ENCODE measurements around the gene DPCD.

DPCD gene

GRCh38 chr10:101570428-101571270, 17.5 kb upstream of the DPCD start:
- TF ChIP-seq ZBTB7A (IDR thresholded peaks at IDR 0.05; ENCODE audit: low read depth) (no peak), TCF12 (IDR thresholded peaks at IDR 0.05; ENCODE audit: low read depth) (no peak), TAF1 (IDR thresholded peaks at IDR 0.05; ENCODE audit: low read depth) (no peak), EP300 (IDR thresholded peaks at IDR 0.05; ENCODE audit: borderline replicate concordance) (no peak), CEBPB (IDR thresholded peaks at IDR 0.05) (no peak), USF1 (IDR thresholded peaks at IDR 0.05) (no peak), EGR1 (IDR thresholded peaks at IDR 0.05) (no peak), RAD21 (IDR thresholded peaks at IDR 0.05; ENCODE audit: low read depth) (no peak), FOXM1 (IDR thresholded peaks at IDR 0.05; ENCODE audit: borderline replicate concordance, low read depth) (no peak), TEAD4 (IDR thresholded peaks at IDR 0.05) (no peak; the same call in 1 of the 2 replicates), YY1 (IDR thresholded peaks at IDR 0.05; ENCODE audit: low read depth) (no peak; the same call in 1 of the 2 replicates), NFIC (IDR thresholded peaks at IDR 0.05) (no peak), CREB1 (IDR thresholded peaks at IDR 0.05; ENCODE audit: low read depth) (no peak)
- TF ChIP-seq, protein P1, sequence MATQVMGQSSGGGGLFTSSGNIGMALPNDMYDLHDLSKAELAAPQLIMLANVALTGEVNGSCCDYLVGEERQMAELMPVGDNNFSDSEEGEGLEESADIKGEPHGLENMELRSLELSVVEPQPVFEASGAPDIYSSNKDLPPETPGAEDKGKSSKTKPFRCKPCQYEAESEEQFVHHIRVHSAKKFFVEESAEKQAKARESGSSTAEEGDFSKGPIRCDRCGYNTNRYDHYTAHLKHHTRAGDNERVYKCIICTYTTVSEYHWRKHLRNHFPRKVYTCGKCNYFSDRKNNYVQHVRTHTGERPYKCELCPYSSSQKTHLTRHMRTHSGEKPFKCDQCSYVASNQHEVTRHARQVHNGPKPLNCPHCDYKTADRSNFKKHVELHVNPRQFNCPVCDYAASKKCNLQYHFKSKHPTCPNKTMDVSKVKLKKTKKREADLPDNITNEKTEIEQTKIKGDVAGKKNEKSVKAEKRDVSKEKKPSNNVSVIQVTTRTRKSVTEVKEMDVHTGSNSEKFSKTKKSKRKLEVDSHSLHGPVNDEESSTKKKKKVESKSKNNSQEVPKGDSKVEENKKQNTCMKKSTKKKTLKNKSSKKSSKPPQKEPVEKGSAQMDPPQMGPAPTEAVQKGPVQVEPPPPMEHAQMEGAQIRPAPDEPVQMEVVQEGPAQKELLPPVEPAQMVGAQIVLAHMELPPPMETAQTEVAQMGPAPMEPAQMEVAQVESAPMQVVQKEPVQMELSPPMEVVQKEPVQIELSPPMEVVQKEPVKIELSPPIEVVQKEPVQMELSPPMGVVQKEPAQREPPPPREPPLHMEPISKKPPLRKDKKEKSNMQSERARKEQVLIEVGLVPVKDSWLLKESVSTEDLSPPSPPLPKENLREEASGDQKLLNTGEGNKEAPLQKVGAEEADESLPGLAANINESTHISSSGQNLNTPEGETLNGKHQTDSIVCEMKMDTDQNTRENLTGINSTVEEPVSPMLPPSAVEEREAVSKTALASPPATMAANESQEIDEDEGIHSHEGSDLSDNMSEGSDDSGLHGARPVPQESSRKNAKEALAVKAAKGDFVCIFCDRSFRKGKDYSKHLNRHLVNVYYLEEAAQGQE (IDR thresholded peaks at IDR 0.05; ENCODE audit: low read depth): no peak
- TF ChIP-seq, protein P2, sequence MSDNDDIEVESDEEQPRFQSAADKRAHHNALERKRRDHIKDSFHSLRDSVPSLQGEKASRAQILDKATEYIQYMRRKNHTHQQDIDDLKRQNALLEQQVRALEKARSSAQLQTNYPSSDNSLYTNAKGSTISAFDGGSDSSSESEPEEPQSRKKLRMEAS (IDR thresholded peaks at IDR 0.05): no peak; the same call in 1 of the 2 replicates

DNA sequence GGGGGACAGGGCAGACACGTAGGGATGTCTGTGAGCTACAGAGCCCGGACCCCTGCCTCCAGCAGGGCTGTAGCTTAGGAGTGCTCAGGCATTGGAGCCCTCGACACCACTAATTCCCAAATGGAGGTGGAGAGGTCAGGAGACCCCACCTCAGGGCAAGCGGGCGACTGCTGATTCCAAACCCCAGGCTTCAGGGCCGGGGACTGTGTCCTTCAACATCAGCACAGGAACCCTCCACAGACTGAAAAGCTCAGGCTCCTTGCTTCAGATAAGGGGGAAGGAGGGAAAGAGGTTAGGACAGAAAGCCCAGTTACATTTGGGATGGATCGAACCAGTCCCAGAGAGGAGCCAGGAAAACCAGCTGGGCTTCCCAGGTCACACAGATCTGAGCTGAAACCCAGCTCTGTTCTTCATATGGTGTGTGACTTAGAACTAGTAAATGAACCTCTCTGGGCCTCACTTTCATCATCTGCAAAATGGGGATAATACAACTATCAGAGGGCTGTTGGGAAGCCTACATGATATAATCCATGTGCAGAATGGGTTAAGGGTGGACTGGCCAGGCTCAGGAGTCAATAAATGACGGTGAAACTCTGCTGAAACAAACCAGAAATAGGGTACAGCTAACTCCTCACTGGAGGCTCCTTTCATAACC, 16.7 kb upstream of the DPCD start:
- TF ChIP-seq EP300 (IDR thresholded peaks at IDR 0.05; ENCODE audit: borderline replicate concordance) (no peak), TCF12 (IDR thresholded peaks at IDR 0.05; ENCODE audit: low read depth) (no peak), CREB1 (IDR thresholded peaks at IDR 0.05; ENCODE audit: low read depth) (no peak), CEBPB (IDR thresholded peaks at IDR 0.05) (no peak), TAF1 (IDR thresholded peaks at IDR 0.05; ENCODE audit: low read depth) (no peak), ZBTB7A (IDR thresholded peaks at IDR 0.05; ENCODE audit: low read depth) (no peak), NFIC (IDR thresholded peaks at IDR 0.05) (no peak), USF1 (IDR thresholded peaks at IDR 0.05) (no peak), FOXM1 (IDR thresholded peaks at IDR 0.05; ENCODE audit: borderline replicate concordance, low read depth) (no peak), RAD21 (IDR thresholded peaks at IDR 0.05; ENCODE audit: low read depth) (no peak), YY1 (IDR thresholded peaks at IDR 0.05; ENCODE audit: low read depth) (no peak), TEAD4 (IDR thresholded peaks at IDR 0.05) (no peak), EGR1 (IDR thresholded peaks at IDR 0.05) (no peak)
- TF ChIP-seq, protein P2 (IDR thresholded peaks at IDR 0.05): no peak
- TF ChIP-seq, protein P1 (IDR thresholded peaks at IDR 0.05; ENCODE audit: low read depth): no peak

- TF ChIP-seq FOXM1 (IDR thresholded peaks at IDR 0.05; ENCODE audit: borderline replicate concordance, low read depth): no peak
- no peak for TF ChIP-seq EP300 (IDR thresholded peaks at IDR 0.05; ENCODE audit: borderline replicate concordance)
- TF ChIP-seq TAF1 (IDR thresholded peaks at IDR 0.05; ENCODE audit: low read depth): no peak
- no peak for TF ChIP-seq CEBPB (IDR thresholded peaks at IDR 0.05)
- TF ChIP-seq, protein P2 (IDR thresholded peaks at IDR 0.05): no peak
- no peak for TF ChIP-seq ZBTB7A (IDR thresholded peaks at IDR 0.05; ENCODE audit: low read depth)
- TF ChIP-seq, protein P1 (IDR thresholded peaks at IDR 0.05; ENCODE audit: low read depth): no peak
- TF ChIP-seq EGR1 (IDR thresholded peaks at IDR 0.05): no peak
- no peak for TF ChIP-seq NFIC (IDR thresholded peaks at IDR 0.05)
- TF ChIP-seq YY1 (IDR thresholded peaks at IDR 0.05; ENCODE audit: low read depth): no peak
- TF ChIP-seq TCF12 (IDR thresholded peaks at IDR 0.05; ENCODE audit: low read depth): no peak
- no peak for TF ChIP-seq USF1 (IDR thresholded peaks at IDR 0.05)
- TF ChIP-seq RAD21 (IDR thresholded peaks at IDR 0.05; ENCODE audit: low read depth): no peak
These were observed 16.0 kb upstream of the DPCD start for GRCh38 chr10:101572126-101572525.

Data from Ishikawa (cell line).